Uterus (tissue), 2 donors: Measurements from ENCODE around the gene NCOA5.

Source experiments
- POLR2A ChIP-seq, 2 donors: fragments of 450-650 bp; IDR thresholded peaks; one replicate each; pipeline ENCODE4 v1.6.1; 2016; ENCODE audit warnings: antibody characterized with exemption in 2 of 2, mild to moderate bottlenecking in 1 of 2, moderate library complexity in 1 of 2
- TF ChIP-seq, protein P1 (sequence below), 4 experiments: fragments of 200-600 bp in 2 of 4; fragments of 450-650 bp in 2 of 4; sonication (generic) in 2 of 4; IDR thresholded peaks; one replicate each; pipeline ENCODE4 v1.5.1; 2016 to 2019; ENCODE audit warnings: antibody characterized with exemption in 4 of 4, mild to moderate bottlenecking in 2 of 4, moderate library complexity in 1 of 4

DNA sequence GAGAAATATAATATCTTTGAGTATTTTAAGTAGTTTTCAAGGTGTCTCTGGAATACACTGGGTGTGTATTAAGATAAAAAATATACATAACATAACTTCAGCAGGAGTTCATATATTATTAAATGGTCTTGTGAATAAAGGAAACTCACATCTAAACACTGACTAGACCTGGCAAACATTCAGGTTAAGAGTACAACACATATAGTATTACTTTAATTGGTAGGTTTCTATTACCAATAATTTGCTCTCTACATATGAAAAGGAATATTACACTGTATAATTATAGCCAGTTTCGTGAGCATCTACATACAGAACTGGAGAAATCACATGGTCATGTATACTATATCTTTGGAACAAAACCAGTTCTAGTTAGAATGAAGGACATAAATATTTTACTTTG, 8.7 kb downstream of the NCOA5 start:
- TF ChIP-seq, protein P1, sequence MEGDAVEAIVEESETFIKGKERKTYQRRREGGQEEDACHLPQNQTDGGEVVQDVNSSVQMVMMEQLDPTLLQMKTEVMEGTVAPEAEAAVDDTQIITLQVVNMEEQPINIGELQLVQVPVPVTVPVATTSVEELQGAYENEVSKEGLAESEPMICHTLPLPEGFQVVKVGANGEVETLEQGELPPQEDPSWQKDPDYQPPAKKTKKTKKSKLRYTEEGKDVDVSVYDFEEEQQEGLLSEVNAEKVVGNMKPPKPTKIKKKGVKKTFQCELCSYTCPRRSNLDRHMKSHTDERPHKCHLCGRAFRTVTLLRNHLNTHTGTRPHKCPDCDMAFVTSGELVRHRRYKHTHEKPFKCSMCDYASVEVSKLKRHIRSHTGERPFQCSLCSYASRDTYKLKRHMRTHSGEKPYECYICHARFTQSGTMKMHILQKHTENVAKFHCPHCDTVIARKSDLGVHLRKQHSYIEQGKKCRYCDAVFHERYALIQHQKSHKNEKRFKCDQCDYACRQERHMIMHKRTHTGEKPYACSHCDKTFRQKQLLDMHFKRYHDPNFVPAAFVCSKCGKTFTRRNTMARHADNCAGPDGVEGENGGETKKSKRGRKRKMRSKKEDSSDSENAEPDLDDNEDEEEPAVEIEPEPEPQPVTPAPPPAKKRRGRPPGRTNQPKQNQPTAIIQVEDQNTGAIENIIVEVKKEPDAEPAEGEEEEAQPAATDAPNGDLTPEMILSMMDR (IDR thresholded peaks at IDR 0.05): no peak
- TF ChIP-seq POLR2A (IDR thresholded peaks at IDR 0.05): no peak
